Measurements from ENCODE around the gene SPATA13. TPM values are rescaled to one million over a fixed set of nuclear protein-coding genes. Genes with fewer than 3 reads are reported as not detected.

SPATA13 gene
- total RNA-seq, 2 donors from 2014 or later: 85.2 to 163 TPM

DNA sequence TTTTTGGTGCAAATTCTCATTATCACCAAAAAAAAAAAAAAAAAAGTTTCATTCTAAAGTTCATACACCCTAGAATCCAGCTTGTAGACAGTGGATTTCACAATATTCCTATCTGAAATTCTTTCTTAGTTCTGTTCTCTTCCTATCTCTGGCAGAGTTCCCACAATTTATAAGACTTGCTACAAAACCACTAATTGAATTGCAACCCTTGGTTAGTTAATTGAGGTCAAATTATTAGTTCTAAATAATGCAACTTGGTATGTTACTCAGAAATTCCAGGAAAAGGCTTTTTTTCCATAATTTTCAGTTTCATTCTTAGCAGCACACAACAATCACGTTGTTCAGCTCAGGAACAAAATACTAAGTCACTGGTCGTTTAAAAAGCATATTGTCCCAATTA, 58.5 kb downstream of the SPATA13 start:
- no peak for TF ChIP-seq POLR2A (IDR thresholded peaks at IDR 0.05)
- TF ChIP-seq POLR2AphosphoS5 (IDR thresholded peaks at IDR 0.05): no peak
- TF ChIP-seq, protein P1, sequence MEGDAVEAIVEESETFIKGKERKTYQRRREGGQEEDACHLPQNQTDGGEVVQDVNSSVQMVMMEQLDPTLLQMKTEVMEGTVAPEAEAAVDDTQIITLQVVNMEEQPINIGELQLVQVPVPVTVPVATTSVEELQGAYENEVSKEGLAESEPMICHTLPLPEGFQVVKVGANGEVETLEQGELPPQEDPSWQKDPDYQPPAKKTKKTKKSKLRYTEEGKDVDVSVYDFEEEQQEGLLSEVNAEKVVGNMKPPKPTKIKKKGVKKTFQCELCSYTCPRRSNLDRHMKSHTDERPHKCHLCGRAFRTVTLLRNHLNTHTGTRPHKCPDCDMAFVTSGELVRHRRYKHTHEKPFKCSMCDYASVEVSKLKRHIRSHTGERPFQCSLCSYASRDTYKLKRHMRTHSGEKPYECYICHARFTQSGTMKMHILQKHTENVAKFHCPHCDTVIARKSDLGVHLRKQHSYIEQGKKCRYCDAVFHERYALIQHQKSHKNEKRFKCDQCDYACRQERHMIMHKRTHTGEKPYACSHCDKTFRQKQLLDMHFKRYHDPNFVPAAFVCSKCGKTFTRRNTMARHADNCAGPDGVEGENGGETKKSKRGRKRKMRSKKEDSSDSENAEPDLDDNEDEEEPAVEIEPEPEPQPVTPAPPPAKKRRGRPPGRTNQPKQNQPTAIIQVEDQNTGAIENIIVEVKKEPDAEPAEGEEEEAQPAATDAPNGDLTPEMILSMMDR (IDR thresholded peaks at IDR 0.05): no peak
- Histone ChIP-seq H3K4me3 (no peak overlapping the region), H3K9me3 (no peaks in the 10 kb centered on the region), H3K27ac (no peak overlapping the region), H3K27me3 (replicated peaks; ENCODE audit: insufficient read depth) (no peaks in the 10 kb centered on the region), H3K36me3 (peaks cover 0 to 4% of the 10 kb centered on the region in 2 donors), H3K4me1 (replicated peaks) (peaks cover 6% of the 10 kb centered on the region)
- 64% methylated on average over 2 of the region's 2 CpGs for WGBS
- intact Hi-C loops (cut with DNase I): loop anchor here (5.0 kb wide), 1 partner anchor 167 kb away; no protein-coding TSS in a partner anchor
- DNase-seq (ENCODE audit: low spot score): no peak

DNA sequence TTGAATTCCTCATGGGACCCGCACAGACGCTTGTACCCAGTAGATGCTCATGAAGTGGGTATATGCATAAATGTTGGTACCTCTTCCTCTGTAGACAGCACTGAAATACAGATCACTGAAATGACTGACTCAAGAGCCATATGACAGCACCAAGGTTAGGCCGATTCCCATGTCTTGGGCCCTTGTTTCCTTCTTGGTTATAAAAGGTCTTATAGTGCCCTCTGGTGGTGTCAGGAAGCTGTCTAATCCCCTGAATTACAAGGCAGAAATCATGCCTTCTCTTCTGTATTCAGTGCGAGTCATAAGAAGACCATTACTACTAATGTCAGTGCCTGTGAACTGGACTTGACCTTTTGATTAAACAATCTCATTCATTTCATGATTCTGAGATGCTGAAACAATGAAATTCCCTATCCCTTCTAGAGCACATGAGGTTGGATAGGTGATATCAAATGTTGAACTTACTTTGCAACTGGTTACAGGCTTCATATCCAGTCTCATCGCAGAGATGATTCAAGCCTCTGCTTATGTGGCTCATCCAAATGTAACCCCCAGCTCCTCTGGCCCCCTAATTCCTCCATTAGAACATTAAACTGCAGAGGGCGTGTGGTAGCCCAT, 59.7 kb downstream of the SPATA13 start:
- no peaks in the 10 kb centered on the region for H3K9me3 ChIP-seq
- peaks cover 6% of the 10 kb centered on the region for H3K4me1 ChIP-seq (replicated peaks)
- H3K4me3 ChIP-seq: no peak overlapping the region
- peaks cover 0 to 4% of the 10 kb centered on the region in 2 donors for H3K36me3 ChIP-seq
- intact Hi-C loops (cut with DNase I): loop anchor here (2.0 kb wide), 1 partner anchor 197 kb away; no protein-coding TSS in a partner anchor
- no peaks in the 10 kb centered on the region for H3K27me3 ChIP-seq (replicated peaks; ENCODE audit: insufficient read depth)
- 70% methylated on average over 6 of the region's 6 CpGs for WGBS
- no peak overlapping the region for H3K27ac ChIP-seq
- no peak for TF ChIP-seq POLR2A (IDR thresholded peaks at IDR 0.05)
- TF ChIP-seq POLR2AphosphoS5 (IDR thresholded peaks at IDR 0.05): peak; percentile 59
- TF ChIP-seq, protein P1 (IDR thresholded peaks at IDR 0.05): peak; percentile 46 to 85 (median 84)
- peak; percentile 56 for DNase-seq (ENCODE audit: low spot score)

DNA sequence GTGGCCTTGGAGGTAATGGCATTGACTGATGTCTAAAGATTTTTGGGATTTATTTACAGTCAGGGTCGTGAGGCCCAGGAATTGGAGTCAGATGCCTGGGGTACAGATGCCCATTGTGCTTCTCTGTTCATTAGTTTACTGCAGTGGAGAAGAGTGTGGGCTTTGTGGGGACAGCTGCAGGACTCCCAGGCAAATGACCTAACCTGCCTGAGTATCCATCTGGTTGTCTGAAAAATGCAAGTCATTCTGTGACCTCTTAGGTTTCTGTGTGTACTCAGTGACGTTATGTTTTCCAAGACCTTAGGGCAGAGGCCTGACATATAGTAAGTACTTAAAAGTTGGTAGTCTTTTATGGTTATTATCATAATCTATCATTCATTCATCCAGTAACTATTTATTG, 60.5 kb downstream of the SPATA13 start:
- Histone ChIP-seq H3K27me3 (replicated peaks; ENCODE audit: insufficient read depth) (no peaks in the 10 kb centered on the region), H3K4me1 (replicated peaks) (no peaks in the 10 kb centered on the region), H3K9me3 (no peaks in the 10 kb centered on the region), H3K4me3 (no peak overlapping the region), H3K27ac (no peak overlapping the region), H3K36me3 (peaks cover 0 to 4% of the 10 kb centered on the region in 2 donors)
- intact Hi-C loops (cut with DNase I): loop anchor here (2.0 kb wide), 1 partner anchor 198 kb away; no protein-coding TSS in a partner anchor
- 66% methylated on average over 2 of the region's 2 CpGs for WGBS
- no peak for DNase-seq (ENCODE audit: low spot score)
- no peak for TF ChIP-seq POLR2AphosphoS5 (IDR thresholded peaks at IDR 0.05)
- TF ChIP-seq, protein P1 (IDR thresholded peaks at IDR 0.05): no peak
- no peak for TF ChIP-seq POLR2A (IDR thresholded peaks at IDR 0.05)

DNA sequence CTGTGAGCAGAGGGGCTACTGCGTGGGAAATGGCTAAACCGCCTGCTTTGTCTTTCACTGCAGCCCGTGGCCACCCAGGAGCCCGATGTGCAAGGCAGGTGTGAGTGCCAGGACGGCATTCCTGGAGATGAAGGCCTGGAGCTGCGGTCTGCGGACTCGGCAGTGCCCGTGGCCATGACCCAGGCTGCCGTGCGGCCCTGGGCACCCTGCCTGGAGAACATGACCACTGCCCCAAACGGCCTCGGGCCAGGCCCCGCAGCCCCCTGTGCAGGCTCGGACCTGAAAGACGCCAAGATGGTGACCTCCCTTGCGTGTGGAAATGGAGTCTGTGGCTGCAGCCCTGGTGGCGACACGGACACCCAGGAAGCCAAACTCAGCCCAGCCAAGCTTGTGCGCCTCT, 62.2 kb downstream of the SPATA13 start:
- no peaks in the 10 kb centered on the region for H3K9me3 ChIP-seq
- WGBS: 90% methylated on average over 20 of the region's 20 CpGs
- TF ChIP-seq POLR2AphosphoS5 (IDR thresholded peaks at IDR 0.05) (no peak), POLR2A (IDR thresholded peaks at IDR 0.05) (no peak)
- TF ChIP-seq, protein P1 (IDR thresholded peaks at IDR 0.05): no peak
- H3K36me3 ChIP-seq: peaks cover 0 to 4% of the 10 kb centered on the region in 2 donors
- no peak overlapping the region for H3K4me3 ChIP-seq
- no peak for DNase-seq (ENCODE audit: low spot score)
- H3K4me1 ChIP-seq (replicated peaks): no peaks in the 10 kb centered on the region
- no peak overlapping the region for H3K27ac ChIP-seq
- intact Hi-C loops (cut with DNase I): no loop called here
- no peaks in the 10 kb centered on the region for H3K27me3 ChIP-seq (replicated peaks; ENCODE audit: insufficient read depth)
